ENCODE results near the gene IQGAP2. TPM values are rescaled to one million over a fixed set of nuclear protein-coding genes. Genes with fewer than 3 reads are reported as not detected.

Gene IQGAP2
- polyA plus RNA-seq, 1 donor (not counting 4 experiments of a cell fraction or from before 2014, with no cell fraction given): 0.14 TPM

GRCh38 chr5:76391014-76391413, 12.1 kb upstream of the IQGAP2 start:
- H3K9me3 ChIP-seq (ENCODE audit: control insufficient read depth, low read depth, low read length): no peaks in the 10 kb centered on the region
- no peak for DNase-seq (ENCODE audit: low read depth, low spot score)

GRCh38 chr5:76393035-76393680, 9.9 kb upstream of the IQGAP2 start:
- no peak for TF ChIP-seq EZH2 (IDR thresholded peaks at IDR 0.05; ENCODE audit: low read length)
- no peak for TF ChIP-seq CTCF (optimal IDR thresholded peaks at IDR 0.05 in 1 of 3, IDR thresholded peaks at IDR 0.05 in 1 of 3, conservative IDR thresholded peaks at IDR 0.05 in 1 of 3; ENCODE audit: extremely low read depth in 1 of 3, insufficient read depth in 2 of 3, low read length in 3 of 3)
- Histone ChIP-seq H3K79me2 (ENCODE audit: control insufficient read depth, insufficient read depth, low read length) (no peaks in the 10 kb centered on the region), H3K36me3 (ENCODE audit: control insufficient read depth in 2 of 2, extremely low read depth in 1 of 2, insufficient read depth in 2 of 2, low read length in 2 of 2) (no peaks in the 10 kb centered on the region), H3K27ac (ENCODE audit: control insufficient read depth, insufficient read depth, low read length) (no peak overlapping the region), H4K20me1 (ENCODE audit: control insufficient read depth, extremely low read depth, insufficient read depth, low read length) (no peaks in the 10 kb centered on the region), H3K9me3 (ENCODE audit: control insufficient read depth, low read depth, low read length) (no peaks in the 10 kb centered on the region), H3K4me1 (ENCODE audit: control insufficient read depth, extremely low read depth, insufficient read depth, low read length) (no peaks in the 10 kb centered on the region), H3K4me2 (ENCODE audit: control insufficient read depth, extremely low read depth, insufficient read depth, low read depth, low read length) (no peak overlapping the region), H3K4me3 (ENCODE audit: control insufficient read depth in 2 of 3, extremely low read depth in 1 of 3, insufficient read depth in 2 of 3, low read depth in 1 of 3, low read length in 3 of 3) (no peak overlapping the region), H3K27me3 (ENCODE audit: control insufficient read depth, extremely low read depth, insufficient read depth, low read length) (no peaks in the 10 kb centered on the region), H2AFZ (ENCODE audit: control insufficient read depth, low read length) (no peak overlapping the region), H3K9me1 (ENCODE audit: control insufficient read depth, extremely low read depth, insufficient read depth, low read length) (no peaks in the 10 kb centered on the region), H3K9ac (ENCODE audit: control insufficient read depth, extremely low read depth, insufficient read depth, low read length) (no peak overlapping the region)
- FAIRE-seq (no peak), DNase-seq (ENCODE audit: low read depth, low spot score) (no peak)
- dilution Hi-C loops (cut with MboI; ENCODE audit: extremely low pct_ligation_motif_present, low sequenced_read_pairs): no loop called here

More at GRCh38 chr5:76391014-76391413, 12.1 kb upstream of the IQGAP2 start:
- no peak overlapping the region for H2AFZ ChIP-seq (ENCODE audit: control insufficient read depth, low read length)
- H3K27ac ChIP-seq (ENCODE audit: control insufficient read depth, insufficient read depth, low read length): no peak overlapping the region
- H3K27me3 ChIP-seq (ENCODE audit: control insufficient read depth, extremely low read depth, insufficient read depth, low read length): no peaks in the 10 kb centered on the region
- no peak overlapping the region for H3K9ac ChIP-seq (ENCODE audit: control insufficient read depth, extremely low read depth, insufficient read depth, low read length)
- no peaks in the 10 kb centered on the region for H4K20me1 ChIP-seq (ENCODE audit: control insufficient read depth, extremely low read depth, insufficient read depth, low read length)
- no peak for FAIRE-seq
- no peaks in the 10 kb centered on the region for H3K36me3 ChIP-seq (ENCODE audit: control insufficient read depth in 2 of 2, extremely low read depth in 1 of 2, insufficient read depth in 2 of 2, low read length in 2 of 2)
- no peaks in the 10 kb centered on the region for H3K9me1 ChIP-seq (ENCODE audit: control insufficient read depth, extremely low read depth, insufficient read depth, low read length)
- no peak overlapping the region for H3K4me3 ChIP-seq (ENCODE audit: control insufficient read depth in 2 of 3, extremely low read depth in 1 of 3, insufficient read depth in 2 of 3, low read depth in 1 of 3, low read length in 3 of 3)
- TF ChIP-seq EZH2 (IDR thresholded peaks at IDR 0.05; ENCODE audit: low read length): no peak
- TF ChIP-seq CTCF (optimal IDR thresholded peaks at IDR 0.05 in 1 of 3, IDR thresholded peaks at IDR 0.05 in 1 of 3, conservative IDR thresholded peaks at IDR 0.05 in 1 of 3; ENCODE audit: extremely low read depth in 1 of 3, insufficient read depth in 2 of 3, low read length in 3 of 3): no peak
- H3K79me2 ChIP-seq (ENCODE audit: control insufficient read depth, insufficient read depth, low read length): no peaks in the 10 kb centered on the region
- dilution Hi-C loops (cut with MboI; ENCODE audit: extremely low pct_ligation_motif_present, low sequenced_read_pairs): no loop called here
- no peaks in the 10 kb centered on the region for H3K4me1 ChIP-seq (ENCODE audit: control insufficient read depth, extremely low read depth, insufficient read depth, low read length)
- H3K4me2 ChIP-seq (ENCODE audit: control insufficient read depth, extremely low read depth, insufficient read depth, low read depth, low read length): no peak overlapping the region

Measured in keratinocyte (primary cell).